ENCODE measurements around the gene RMND5B. TPM values are rescaled to one million over a fixed set of nuclear protein-coding genes. Genes with fewer than 3 reads are reported as not detected.

RMND5B gene
- total RNA-seq, 1 donor from 2014 or later, result 25.3 TPM

- no peak overlapping the region for H3K9ac ChIP-seq
- no peak for TF ChIP-seq CTCF (IDR thresholded peaks at IDR 0.05)
- TF ChIP-seq EZH2phosphoT487 (IDR thresholded peaks at IDR 0.05), result no peak
- no peak for TF ChIP-seq EZH2 (IDR thresholded peaks at IDR 0.05)
- no peak overlapping the region for H3K27ac ChIP-seq
- no peak for DNase-seq (ENCODE audit: low spot score)
- H3K4me3 Mint-ChIP-seq, result no peak overlapping the region
- H3K4me3 ChIP-seq, result no peak overlapping the region
- H3K4me1 Mint-ChIP-seq, result peaks cover 14% of the 10 kb centered on the region
- H3K36me3 Mint-ChIP-seq, result no peaks in the 10 kb centered on the region
- H3F3A ChIP-seq (ENCODE audit: low read depth), result peaks cover 12% of the 10 kb centered on the region
- peaks cover 8% of the 10 kb centered on the region for H3K4me1 ChIP-seq
- no peak overlapping the region for H2AFZ ChIP-seq (replicated peaks)
- peak overlapping the region; percentile 52 for H3K27ac Mint-ChIP-seq
- no peak overlapping the region for H3K4me2 ChIP-seq
- no peaks in the 10 kb centered on the region for H3K79me2 ChIP-seq (ENCODE audit: low read depth)
- no peaks in the 10 kb centered on the region for H3K9me3 ChIP-seq (ENCODE audit: low read depth)
- no peaks in the 10 kb centered on the region for H4K20me1 ChIP-seq (ENCODE audit: low read depth)
- H3K9me3 Mint-ChIP-seq, result no peaks in the 10 kb centered on the region
- no peaks in the 10 kb centered on the region for H3K36me3 ChIP-seq
- peaks cover 4% of the 10 kb centered on the region for H3K27me3 Mint-ChIP-seq (ENCODE audit: insufficient read depth, low read depth)
- H3K27me3 ChIP-seq, result no peaks in the 10 kb centered on the region
Measured at GRCh38 chr5:178103612-178104011, 27.2 kb upstream of the RMND5B start.

GRCh38 chr5:178104492-178104891, 26.3 kb upstream of the RMND5B start:
- H3K9ac ChIP-seq, result no peak overlapping the region
- no peaks in the 10 kb centered on the region for H3K79me2 ChIP-seq (ENCODE audit: low read depth)
- Mint-ChIP-seq H3K4me3 (no peak overlapping the region), H3K36me3 (no peaks in the 10 kb centered on the region), H3K27me3 (ENCODE audit: insufficient read depth, low read depth) (peaks cover 4% of the 10 kb centered on the region), H3K27ac (no peak overlapping the region), H3K9me3 (no peaks in the 10 kb centered on the region), H3K4me1 (peaks cover 17% of the 10 kb centered on the region)
- no peak overlapping the region for H3K4me3 ChIP-seq
- H3K4me1 ChIP-seq, result peaks cover 8% of the 10 kb centered on the region
- H4K20me1 ChIP-seq (ENCODE audit: low read depth), result no peaks in the 10 kb centered on the region
- no peak overlapping the region for H3K4me2 ChIP-seq
- H3F3A ChIP-seq (ENCODE audit: low read depth), result peaks cover 12% of the 10 kb centered on the region
- DNase-seq (ENCODE audit: low spot score), result no peak
- H3K36me3 ChIP-seq, result no peaks in the 10 kb centered on the region
- no peak overlapping the region for H3K27ac ChIP-seq
- H3K9me3 ChIP-seq (ENCODE audit: low read depth), result no peaks in the 10 kb centered on the region
- no peaks in the 10 kb centered on the region for H3K27me3 ChIP-seq
- H2AFZ ChIP-seq (replicated peaks), result no peak overlapping the region
- TF ChIP-seq CTCF (IDR thresholded peaks at IDR 0.05) (no peak), EZH2 (IDR thresholded peaks at IDR 0.05) (no peak), EZH2phosphoT487 (IDR thresholded peaks at IDR 0.05) (no peak)

GRCh38 chr5:178106086-178106485, 24.7 kb upstream of the RMND5B start:
- Histone ChIP-seq H3K9me3 (ENCODE audit: low read depth) (no peaks in the 10 kb centered on the region), H3K4me2 (no peak overlapping the region), H3K27ac (no peak overlapping the region), H3K9ac (no peak overlapping the region), H3K36me3 (no peaks in the 10 kb centered on the region), H2AFZ (replicated peaks) (no peak overlapping the region), H3F3A (ENCODE audit: low read depth) (peaks cover 12% of the 10 kb centered on the region), H3K4me1 (peaks cover 8% of the 10 kb centered on the region), H4K20me1 (ENCODE audit: low read depth) (no peaks in the 10 kb centered on the region), H3K79me2 (ENCODE audit: low read depth) (no peaks in the 10 kb centered on the region), H3K27me3 (no peaks in the 10 kb centered on the region), H3K4me3 (no peak overlapping the region)
- TF ChIP-seq EZH2phosphoT487 (IDR thresholded peaks at IDR 0.05), result no peak
- TF ChIP-seq CTCF (IDR thresholded peaks at IDR 0.05), result no peak
- no peak for TF ChIP-seq EZH2 (IDR thresholded peaks at IDR 0.05)
- no peaks in the 10 kb centered on the region for H3K36me3 Mint-ChIP-seq
- peaks cover 17% of the 10 kb centered on the region for H3K4me1 Mint-ChIP-seq
- no peak for DNase-seq (ENCODE audit: low spot score)
- no peak overlapping the region for H3K27ac Mint-ChIP-seq
- no peaks in the 10 kb centered on the region for H3K9me3 Mint-ChIP-seq
- no peak overlapping the region for H3K4me3 Mint-ChIP-seq
- H3K27me3 Mint-ChIP-seq (ENCODE audit: insufficient read depth, low read depth), result peaks cover 5% of the 10 kb centered on the region
